HepG2 (cell line): ENCODE measurements around the gene MDH2. TPM values are rescaled to one million over a fixed set of nuclear protein-coding genes. Genes with fewer than 3 reads are reported as not detected.

Experiments
- ATAC-seq: fragments of 200-7000 bp; cut with Tn5 transposase; 3 replicates; pipeline ENCODE4 v1.9.1; 2020; ENCODE audit warnings: mild to moderate bottlenecking, moderate library complexity
- BruUV-seq: library from RNA; stranded (reverse); fragments of 400-500 nt; replicated peaks from 2 replicates; lab custom pipeline; 2021; lab: Mats Ljungman, UMichigan
- CTCF ChIA-PET: fragments of 300-600 bp; formaldehyde crosslinking; extraction: SDS; loops from one replicate; lab custom pipeline; 2021; ENCODE audit warnings: low total read pairs, inconsistent platforms, low intra/inter-chr PET ratio; lab: Yijun Ruan, JAX
- POLR2A ChIA-PET: fragments of 350-600 bp; sonication (Branson Sonifier 250); formaldehyde crosslinking; loops from one replicate; lab custom pipeline; 2020; ENCODE audit warnings: antibody characterized with exemption, inconsistent platforms; lab: Yijun Ruan, JAX
- DNase-seq: peaks from one replicate; pipeline ENCODE4 v3.0.0-alpha.2; 2015; ENCODE audit warnings: low spot score
- FAIRE-seq: peaks from 3 replicates; lab custom pipeline; 2011; peaks lifted over from hg19 to GRCh38; lab: Jason Lieb, UNC
- H2AFZ ChIP-seq: one replicate; pipeline ENCODE4 v1.6.1; 2011; ENCODE audit warnings: low read length, inconsistent platforms
- H3K27ac ChIP-seq: fragments of 300-600 bp; 3 replicates; pipeline ENCODE4 v1.8.0; 2011; ENCODE audit warnings: mixed run types, mild to moderate bottlenecking, mixed read lengths, low read length, inconsistent platforms; ENCODE audit not compliant: insufficient read depth; ENCODE audit errors: extremely low read length
- H3K27me3 ChIP-seq, 2 experiments: fragments of 200-600 bp in 1 of 2; 2 replicates in 1 of 2; 3 replicates in 1 of 2; pipeline versions ENCODE4 v1.6.0 to v1.8.0; 2011; ENCODE audit warnings: low read length in 2 of 2, mild to moderate bottlenecking in 2 of 2, moderate library complexity in 2 of 2, inconsistent platforms in 1 of 2; ENCODE audit not compliant: insufficient read depth in 2 of 2, control insufficient read depth in 1 of 2
- H3K36me3 ChIP-seq, 2 experiments: fragments of 200-600 bp in 1 of 2; replicated peaks in 1 of 2; 2 replicates in 1 of 2; 3 replicates in 1 of 2; pipeline versions ENCODE4 v1.5.1 to v1.8.0; 2011; ENCODE audit warnings: low read length in 2 of 2, inconsistent platforms in 1 of 2; ENCODE audit not compliant: insufficient read depth in 2 of 2, control insufficient read depth in 1 of 2
- H3K4me1 ChIP-seq: 2 replicates; pipeline ENCODE4 v1.5.1; 2012; ENCODE audit warnings: low read length, inconsistent platforms; ENCODE audit not compliant: insufficient read depth
- H3K4me2 ChIP-seq: 2 replicates; pipeline ENCODE4 v1.6.0; 2011; ENCODE audit warnings: low read depth, low read length, inconsistent platforms
- H3K4me3 ChIP-seq, 3 experiments: fragments of 200-600 bp in 1 of 3; sonication (generic), shearing (Covaris generic) in 1 of 3; replicated peaks in 1 of 3; 2 replicates each; pipeline ENCODE4 v1.5.1; 2011 to 2016; ENCODE audit warnings: low read length in 3 of 3, inconsistent platforms in 2 of 3, low read depth in 2 of 3, mild to moderate bottlenecking in 2 of 3, control low read depth in 1 of 3, mixed read lengths in 1 of 3; ENCODE audit not compliant: insufficient read depth in 1 of 3
- H3K79me2 ChIP-seq: one replicate; pipeline ENCODE4 v1.6.1; 2011; ENCODE audit warnings: low read length, inconsistent platforms; ENCODE audit not compliant: insufficient read depth
- H3K9ac ChIP-seq: 2 replicates; pipeline ENCODE4 v1.6.0; 2011; ENCODE audit warnings: mild to moderate bottlenecking, low read depth, low read length, inconsistent platforms; ENCODE audit not compliant: insufficient read depth
- H3K9me3 ChIP-seq: 2 replicates; pipeline ENCODE4 v1.5.1; 2012; ENCODE audit warnings: mild to moderate bottlenecking, low read length
- H4K20me1 ChIP-seq: 2 replicates; pipeline ENCODE4 v1.6.0; 2011; ENCODE audit warnings: inconsistent platforms, mild to moderate bottlenecking, low read length, moderate library complexity; ENCODE audit not compliant: insufficient read depth
- CREB1 ChIP-seq, 2 experiments: fragments of 450-650 bp in 1 of 2; IDR thresholded peaks; 2 replicates each; pipeline ENCODE4 v1.6.1; 2016 to 2017; ENCODE audit warnings: control low read depth in 1 of 2, mild to moderate bottlenecking in 1 of 2, missing compliant biosample characterization in 1 of 2, missing genetic modification characterization in 1 of 2
- FOXO1 ChIP-seq: sonication (generic); formaldehyde crosslinking; IDR thresholded peaks from 2 replicates; pipeline ENCODE4 v1.4.0; 2020; ENCODE audit warnings: missing genetic modification reagents
- NFE2 ChIP-seq: sonication (generic); formaldehyde crosslinking; IDR thresholded peaks from 2 replicates; pipeline ENCODE4 v1.4.0; 2020; ENCODE audit warnings: missing genetic modification reagents
- PITX1 ChIP-seq: sonication (generic); formaldehyde crosslinking; IDR thresholded peaks from 2 replicates; pipeline ENCODE4 v1.5.1; 2020; ENCODE audit warnings: mild to moderate bottlenecking, missing genetic modification reagents
- RAD51 ChIP-seq: fragments of 450-650 bp; IDR thresholded peaks from 2 replicates; pipeline ENCODE4 v1.6.1; 2016; ENCODE audit warnings: borderline replicate concordance
- ZNF292 ChIP-seq: sonication (generic); formaldehyde crosslinking; IDR thresholded peaks from 2 replicates; pipeline ENCODE4 v1.8.1; 2022; ENCODE audit warnings: mild to moderate bottlenecking, low read depth, missing genetic modification reagents, borderline replicate concordance
- ZNF33B ChIP-seq: sonication (generic); formaldehyde crosslinking; IDR thresholded peaks from 2 replicates; pipeline ENCODE4 v1.5.1; 2020; ENCODE audit warnings: mild to moderate bottlenecking, missing genetic modification reagents
- ZNF780A ChIP-seq: sonication (generic); formaldehyde crosslinking; IDR thresholded peaks from 2 replicates; pipeline ENCODE4 v1.8.0; 2022; ENCODE audit warnings: mild to moderate bottlenecking, missing genetic modification reagents, moderate library complexity
- ZNF792 ChIP-seq: IDR thresholded peaks from 2 replicates; pipeline ENCODE4 v1.6.1; 2016
- WGBS: methylation state at CpG from one replicate; pipeline ENCODE4 v1.1.6; 2017; ENCODE audit warnings: low lambda C conversion rate; 5-methylcytosine and 5-hydroxymethylcytosine counted together
- in situ Hi-C: cut with HindIII; loops from 2 replicates; pipeline ENCODE4 v1.10.0; 2017; ENCODE audit warnings: low pct_unique_long_range_greater_than_20kb; ENCODE audit not compliant: extremely low pct_ligation_motif_present
- intact Hi-C: fragments of 100-400 bp; cut with micrococcal nuclease; formaldehyde crosslinking; loops from one replicate; pipeline ENCODE4 v1.10.0; 2022; ENCODE audit not compliant: unreplicated experiment
- polyA plus RNA-seq, 8 experiments: library from polyadenylated mRNA; depleted of rRNA in 3 of 8; stranded (reverse) in 7 of 8; unstranded in 1 of 8; fragments of >200 nt; fragmentation: Illumina TruSeq in 4 of 8; extraction: Trizol in 4 of 8; gene quantifications; 2 replicates each; pipeline versions ENCODE4 v1.2.1 to v1.2.3, GENCODE V29; 2011 to 2016; ENCODE audit warnings: low read depth in 4 of 8, missing spikeins in 1 of 8, mixed read lengths in 1 of 8; ENCODE audit not compliant: insufficient read depth in 1 of 8
- total RNA-seq, 5 experiments: library from RNA; depleted of rRNA; stranded (reverse); fragments of >200 nt; fragmentation: Illumina TruSeq; extraction: Trizol; gene quantifications; 2 replicates each; pipeline ENCODE4 v1.2.3, GENCODE V29; 2016; ENCODE audit warnings: low read depth in 1 of 5
- TF ChIP-seq, protein P1 (sequence below): conservative IDR thresholded peaks from 2 replicates; pipeline ENCODE4 v1.6.1; 2018; ENCODE audit warnings: missing genetic modification reagents
- TF ChIP-seq, protein P2 (sequence below): IDR thresholded peaks from 2 replicates; pipeline ENCODE4 v1.6.1; 2016; ENCODE audit warnings: missing compliant biosample characterization, missing genetic modification reagents, borderline replicate concordance
- TF ChIP-seq, protein P3 (sequence below): sonication (generic); formaldehyde crosslinking; IDR thresholded peaks from 2 replicates; pipeline ENCODE4 v1.4.0; 2020; ENCODE audit warnings: missing genetic modification reagents, borderline replicate concordance
- TF ChIP-seq, protein P4 (sequence below): sonication (generic); formaldehyde crosslinking; IDR thresholded peaks from 2 replicates; pipeline ENCODE4 v1.9.0; 2022; ENCODE audit warnings: low read depth, missing genetic modification reagents
- TF ChIP-seq, protein P5 (sequence below): sonication (generic); formaldehyde crosslinking; IDR thresholded peaks from 2 replicates; pipeline ENCODE4 v1.5.0; 2020; ENCODE audit warnings: missing genetic modification reagents

Gene MDH2
- total and polyA plus RNA-seq, 2 of the 13 experiments (the other 11 are each of a cell fraction or from before 2014, with no cell fraction given), result 81.4 to 90.3 TPM

DNA sequence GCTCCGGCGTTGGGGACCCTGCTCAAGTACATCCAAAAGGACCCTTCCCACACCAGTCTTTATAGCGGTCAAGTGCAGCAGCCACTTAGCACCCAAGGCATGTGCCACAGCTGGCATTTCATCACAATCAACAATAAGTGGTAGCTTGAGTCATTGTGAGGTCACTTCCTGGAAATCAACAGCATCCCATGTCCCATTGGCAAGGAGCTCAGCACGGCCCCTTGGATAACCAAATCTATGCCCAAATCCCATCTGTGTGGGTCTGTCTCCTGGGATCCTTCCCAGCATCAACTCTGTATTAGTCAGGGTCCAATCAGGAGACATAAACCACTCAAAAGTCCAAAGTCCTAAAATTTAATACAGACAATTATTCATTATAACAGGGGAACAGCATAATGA lies 27.1 kb downstream of the MDH2 start:
- no peaks in the 10 kb centered on the region for H4K20me1 ChIP-seq
- no peak overlapping the region for H3K27ac ChIP-seq
- no peaks in the 10 kb centered on the region for H3K79me2 ChIP-seq
- no peak for TF ChIP-seq ZNF792 (CRISPR knock-in tag)
- TF ChIP-seq, protein P1, sequence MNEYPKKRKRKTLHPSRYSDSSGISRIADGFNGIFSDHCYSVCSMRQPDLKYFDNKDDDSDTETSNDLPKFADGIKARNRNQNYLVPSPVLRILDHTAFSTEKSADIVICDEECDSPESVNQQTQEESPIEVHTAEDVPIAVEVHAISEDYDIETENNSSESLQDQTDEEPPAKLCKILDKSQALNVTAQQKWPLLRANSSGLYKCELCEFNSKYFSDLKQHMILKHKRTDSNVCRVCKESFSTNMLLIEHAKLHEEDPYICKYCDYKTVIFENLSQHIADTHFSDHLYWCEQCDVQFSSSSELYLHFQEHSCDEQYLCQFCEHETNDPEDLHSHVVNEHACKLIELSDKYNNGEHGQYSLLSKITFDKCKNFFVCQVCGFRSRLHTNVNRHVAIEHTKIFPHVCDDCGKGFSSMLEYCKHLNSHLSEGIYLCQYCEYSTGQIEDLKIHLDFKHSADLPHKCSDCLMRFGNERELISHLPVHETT, result no peak
- TF ChIP-seq, protein P2, sequence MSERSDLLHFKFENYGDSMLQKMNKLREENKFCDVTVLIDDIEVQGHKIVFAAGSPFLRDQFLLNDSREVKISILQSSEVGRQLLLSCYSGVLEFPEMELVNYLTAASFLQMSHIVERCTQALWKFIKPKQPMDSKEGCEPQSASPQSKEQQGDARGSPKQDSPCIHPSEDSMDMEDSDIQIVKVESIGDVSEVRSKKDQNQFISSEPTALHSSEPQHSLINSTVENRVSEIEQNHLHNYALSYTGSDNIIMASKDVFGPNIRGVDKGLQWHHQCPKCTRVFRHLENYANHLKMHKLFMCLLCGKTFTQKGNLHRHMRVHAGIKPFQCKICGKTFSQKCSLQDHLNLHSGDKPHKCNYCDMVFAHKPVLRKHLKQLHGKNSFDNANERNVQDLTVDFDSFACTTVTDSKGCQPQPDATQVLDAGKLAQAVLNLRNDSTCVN (CRISPR knock-in tag), result no peak
- TF ChIP-seq, protein P3, sequence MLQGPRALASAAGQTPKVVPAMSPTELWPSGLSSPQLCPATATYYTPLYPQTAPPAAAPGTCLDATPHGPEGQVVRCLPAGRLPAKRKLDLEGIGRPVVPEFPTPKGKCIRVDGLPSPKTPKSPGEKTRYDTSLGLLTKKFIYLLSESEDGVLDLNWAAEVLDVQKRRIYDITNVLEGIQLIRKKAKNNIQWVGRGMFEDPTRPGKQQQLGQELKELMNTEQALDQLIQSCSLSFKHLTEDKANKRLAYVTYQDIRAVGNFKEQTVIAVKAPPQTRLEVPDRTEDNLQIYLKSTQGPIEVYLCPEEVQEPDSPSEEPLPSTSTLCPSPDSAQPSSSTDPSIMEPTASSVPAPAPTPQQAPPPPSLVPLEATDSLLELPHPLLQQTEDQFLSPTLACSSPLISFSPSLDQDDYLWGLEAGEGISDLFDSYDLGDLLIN, result no peak
- no peak for TF ChIP-seq ZNF33B (CRISPR knock-in tag)
- TF ChIP-seq ZNF780A (CRISPR knock-in tag), result no peak
- no peak for TF ChIP-seq RAD51
- TF ChIP-seq FOXO1 (CRISPR knock-in tag), result no peak
- TF ChIP-seq NFE2 (CRISPR knock-in tag), result no peak
- TF ChIP-seq, protein P4, sequence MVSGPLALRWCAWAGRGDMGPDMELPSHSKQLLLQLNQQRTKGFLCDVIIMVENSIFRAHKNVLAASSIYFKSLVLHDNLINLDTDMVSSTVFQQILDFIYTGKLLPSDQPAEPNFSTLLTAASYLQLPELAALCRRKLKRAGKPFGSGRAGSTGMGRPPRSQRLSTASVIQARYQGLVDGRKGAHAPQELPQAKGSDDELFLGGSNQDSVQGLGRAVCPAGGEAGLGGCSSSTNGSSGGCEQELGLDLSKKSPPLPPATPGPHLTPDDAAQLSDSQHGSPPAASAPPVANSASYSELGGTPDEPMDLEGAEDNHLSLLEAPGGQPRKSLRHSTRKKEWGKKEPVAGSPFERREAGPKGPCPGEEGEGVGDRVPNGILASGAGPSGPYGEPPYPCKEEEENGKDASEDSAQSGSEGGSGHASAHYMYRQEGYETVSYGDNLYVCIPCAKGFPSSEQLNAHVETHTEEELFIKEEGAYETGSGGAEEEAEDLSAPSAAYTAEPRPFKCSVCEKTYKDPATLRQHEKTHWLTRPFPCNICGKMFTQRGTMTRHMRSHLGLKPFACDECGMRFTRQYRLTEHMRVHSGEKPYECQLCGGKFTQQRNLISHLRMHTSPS (CRISPR knock-in tag), result no peak
- TF ChIP-seq, protein P5, sequence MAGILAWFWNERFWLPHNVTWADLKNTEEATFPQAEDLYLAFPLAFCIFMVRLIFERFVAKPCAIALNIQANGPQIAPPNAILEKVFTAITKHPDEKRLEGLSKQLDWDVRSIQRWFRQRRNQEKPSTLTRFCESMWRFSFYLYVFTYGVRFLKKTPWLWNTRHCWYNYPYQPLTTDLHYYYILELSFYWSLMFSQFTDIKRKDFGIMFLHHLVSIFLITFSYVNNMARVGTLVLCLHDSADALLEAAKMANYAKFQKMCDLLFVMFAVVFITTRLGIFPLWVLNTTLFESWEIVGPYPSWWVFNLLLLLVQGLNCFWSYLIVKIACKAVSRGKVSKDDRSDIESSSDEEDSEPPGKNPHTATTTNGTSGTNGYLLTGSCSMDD (CRISPR knock-in tag), result no peak
- TF ChIP-seq PITX1 (CRISPR knock-in tag), result no peak
- no peak for TF ChIP-seq CREB1 (IDR thresholded peaks at IDR 0.05)
- TF ChIP-seq CREB1 (CRISPR knock-in tag; IDR thresholded peaks at IDR 0.05), result no peak
- no peak for TF ChIP-seq ZNF292 (CRISPR knock-in tag)
- H3K9ac ChIP-seq, result no peak overlapping the region
- no peak overlapping the region for H2AFZ ChIP-seq
- ATAC-seq, result no peak
- H3K4me1 ChIP-seq, result no peaks in the 10 kb centered on the region
- H3K4me2 ChIP-seq, result no peak overlapping the region
- peaks cover 30 to 42% of the 10 kb centered on the region in 2 experiments; a peak in 4 of 5 replicates for H3K36me3 ChIP-seq
- in situ Hi-C loops, result no loop called here
- BruUV-seq, result no TSS peak
- 88% methylated on average over 4 of the region's 4 CpGs for WGBS
- H3K9me3 ChIP-seq, result no peaks in the 10 kb centered on the region
- no peak overlapping the region for H3K4me3 ChIP-seq
- DNase-seq, result no peak
- POLR2A ChIA-PET, result interaction anchor here (0.6 to 1.1 kb wide), 3 partner anchors 8 to 27 kb away, joined by 3 to 4 read pairs (median 3); partner anchors contain the start of gene MDH2
- CTCF ChIA-PET, result no interaction called here
- intact Hi-C loops, result no loop called here
- no peaks in the 10 kb centered on the region for H3K27me3 ChIP-seq
- FAIRE-seq, result no peak
